ENCODE results near the gene JMJD7.

JMJD7 gene

GRCh38 chr15:41801185-41801584 lies 26.7 kb upstream of the JMJD7 start:
- DNase-seq: no peak

- no peak for DNase-seq
These were observed 25.9 kb upstream of the JMJD7 start for GRCh38 chr15:41801850-41802455.

GRCh38 chr15:41804361-41804760 lies 23.5 kb upstream of the JMJD7 start:
- no peak for DNase-seq

GRCh38 chr15:41804916-41805666 lies 22.8 kb upstream of the JMJD7 start:
- DNase-seq: no peak

GRCh38 chr15:41805711-41806110 lies 22.2 kb upstream of the JMJD7 start:
- DNase-seq: no peak

- DNase-seq: no peak
These were observed 21.4 kb upstream of the JMJD7 start for GRCh38 chr15:41806291-41807181.

GRCh38 chr15:41809121-41809520 lies 18.8 kb upstream of the JMJD7 start:
- DNase-seq: no peak

- DNase-seq: no peak
These were observed 18.2 kb upstream of the JMJD7 start for GRCh38 chr15:41809526-41810220.

- no peak for DNase-seq
These were observed 17.1 kb upstream of the JMJD7 start for GRCh38 chr15:41810651-41811431.

GRCh38 chr15:41811432-41812195 lies 16.3 kb upstream of the JMJD7 start:
- DNase-seq: peak; percentile 67 to 77

- no peak for DNase-seq
These were observed 15.0 kb upstream of the JMJD7 start for GRCh38 chr15:41812820-41813375.

GRCh38 chr15:41813426-41813825 lies 14.5 kb upstream of the JMJD7 start:
- DNase-seq: no peak

GRCh38 chr15:41814534-41814933 lies 13.4 kb upstream of the JMJD7 start:
- no peak for DNase-seq

GRCh38 chr15:41816788-41817187 lies 11.1 kb upstream of the JMJD7 start:
- no peak for DNase-seq

GRCh38 chr15:41817327-41817726 lies 10.6 kb upstream of the JMJD7 start:
- DNase-seq: no peak

GRCh38 chr15:41817781-41818180 lies 10.1 kb upstream of the JMJD7 start:
- DNase-seq: no peak

- DNase-seq: no peak
These were observed 8.3 kb upstream of the JMJD7 start for GRCh38 chr15:41819455-41820050.

GRCh38 chr15:41820791-41821423 lies 7.0 kb upstream of the JMJD7 start:
- no peak for DNase-seq

GRCh38 chr15:41821831-41822230 lies 6.1 kb upstream of the JMJD7 start:
- no peak for DNase-seq

GRCh38 chr15:41822471-41822870 lies 5.4 kb upstream of the JMJD7 start:
- no peak for DNase-seq
